Osteoblast (primary cell): ENCODE data around the gene SERPINE3. TPM values are rescaled to one million over a fixed set of nuclear protein-coding genes. Genes with fewer than 3 reads are reported as not detected.

Experiments
- DNase-seq: peaks from one replicate; pipeline ENCODE4 v3.0.0; 2011; ENCODE audit warnings: low spot score, mixed read lengths; ENCODE audit not compliant: insufficient read length; ENCODE audit errors: missing footprints
- H2AFZ ChIP-seq: 2 replicates; pipeline ENCODE4 v1.6.0; 2011; ENCODE audit warnings: mild to moderate bottlenecking, low read length
- H3K27ac ChIP-seq: 2 replicates; pipeline ENCODE4 v1.5.1; 2011; ENCODE audit warnings: mild to moderate bottlenecking, low read depth, low read length, moderate library complexity
- H3K27me3 ChIP-seq: 2 replicates; pipeline ENCODE4 v1.6.0; 2012; ENCODE audit warnings: mild to moderate bottlenecking, control low read depth, inconsistent platforms, low read length, moderate library complexity; ENCODE audit not compliant: insufficient read depth
- H3K36me3 ChIP-seq: 2 replicates; pipeline ENCODE4 v1.5.1; 2011; ENCODE audit warnings: mild to moderate bottlenecking, low read length, control low read depth, moderate library complexity; ENCODE audit not compliant: insufficient read depth
- H3K4me1 ChIP-seq: 2 replicates; pipeline ENCODE4 v1.5.1; 2011; ENCODE audit warnings: mild to moderate bottlenecking, low read length, control low read depth, moderate library complexity; ENCODE audit not compliant: insufficient read depth
- H3K4me2 ChIP-seq: 2 replicates; pipeline ENCODE4 v1.6.0; 2011; ENCODE audit warnings: mild to moderate bottlenecking, low read length; ENCODE audit not compliant: insufficient read depth
- H3K4me3 ChIP-seq: fragments of 200-600 bp; sonication (generic); 3 replicates; pipeline ENCODE4 v1.5.1; 2012; ENCODE audit warnings: mild to moderate bottlenecking, low read length, inconsistent platforms; ENCODE audit not compliant: insufficient read depth
- H3K79me2 ChIP-seq: 2 replicates; pipeline ENCODE4 v1.6.0; 2012; ENCODE audit warnings: mild to moderate bottlenecking, low read length, control low read depth, inconsistent platforms; ENCODE audit not compliant: insufficient read depth
- H3K9me3 ChIP-seq: 2 replicates; pipeline ENCODE4 v1.5.1; 2011; ENCODE audit warnings: low read depth, low read length, control low read depth
- H4K20me1 ChIP-seq: 2 replicates; pipeline ENCODE4 v1.6.0; 2012; ENCODE audit warnings: mild to moderate bottlenecking, low read length, control low read depth; ENCODE audit not compliant: insufficient read depth
- total RNA-seq: library from RNA; depleted of rRNA; stranded (reverse); fragments of >200 nt; gene quantifications from 2 replicates; pipeline ENCODE4 v1.2.3, GENCODE V29; 2012
- TF ChIP-seq, protein P1 (sequence below): IDR thresholded peaks from 2 replicates; pipeline ENCODE4 v1.5.1; 2011; ENCODE audit warnings: mild to moderate bottlenecking, low read depth, low read length, moderate library complexity; ENCODE audit errors: extremely low read depth

SERPINE3 gene
- total RNA-seq, 1 donor: not detected

DNA sequence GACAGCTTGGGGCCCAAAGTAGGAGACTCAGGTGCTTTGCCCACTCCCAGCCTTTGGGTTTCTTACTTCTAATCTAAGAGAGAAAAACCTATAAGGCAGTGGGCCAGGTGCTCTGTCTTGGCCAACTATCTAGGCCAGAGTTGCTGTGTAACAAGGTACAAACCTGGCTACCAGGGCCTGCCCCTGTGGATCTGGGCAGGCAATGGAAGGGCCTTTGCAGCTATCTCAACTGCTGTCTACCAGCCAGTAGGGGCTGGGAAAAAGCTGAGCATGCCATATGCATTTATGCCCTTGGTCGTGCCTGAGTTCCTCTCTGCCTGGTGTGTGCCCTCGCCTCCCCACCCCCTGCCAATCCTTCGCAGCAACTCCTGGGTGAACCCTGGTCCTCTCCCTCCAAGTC is 16.7 kb upstream of the SERPINE3 start:
- TF ChIP-seq, protein P1, sequence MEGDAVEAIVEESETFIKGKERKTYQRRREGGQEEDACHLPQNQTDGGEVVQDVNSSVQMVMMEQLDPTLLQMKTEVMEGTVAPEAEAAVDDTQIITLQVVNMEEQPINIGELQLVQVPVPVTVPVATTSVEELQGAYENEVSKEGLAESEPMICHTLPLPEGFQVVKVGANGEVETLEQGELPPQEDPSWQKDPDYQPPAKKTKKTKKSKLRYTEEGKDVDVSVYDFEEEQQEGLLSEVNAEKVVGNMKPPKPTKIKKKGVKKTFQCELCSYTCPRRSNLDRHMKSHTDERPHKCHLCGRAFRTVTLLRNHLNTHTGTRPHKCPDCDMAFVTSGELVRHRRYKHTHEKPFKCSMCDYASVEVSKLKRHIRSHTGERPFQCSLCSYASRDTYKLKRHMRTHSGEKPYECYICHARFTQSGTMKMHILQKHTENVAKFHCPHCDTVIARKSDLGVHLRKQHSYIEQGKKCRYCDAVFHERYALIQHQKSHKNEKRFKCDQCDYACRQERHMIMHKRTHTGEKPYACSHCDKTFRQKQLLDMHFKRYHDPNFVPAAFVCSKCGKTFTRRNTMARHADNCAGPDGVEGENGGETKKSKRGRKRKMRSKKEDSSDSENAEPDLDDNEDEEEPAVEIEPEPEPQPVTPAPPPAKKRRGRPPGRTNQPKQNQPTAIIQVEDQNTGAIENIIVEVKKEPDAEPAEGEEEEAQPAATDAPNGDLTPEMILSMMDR: no peak
- H3K4me3 ChIP-seq: no peak overlapping the region
- no peaks in the 10 kb centered on the region for H3K36me3 ChIP-seq
- peaks cover 13% of the 10 kb centered on the region for H3K4me1 ChIP-seq
- H3K27me3 ChIP-seq: no peaks in the 10 kb centered on the region
- no peaks in the 10 kb centered on the region for H3K9me3 ChIP-seq
- H3K4me2 ChIP-seq: no peak overlapping the region
- no peak for DNase-seq
- no peak overlapping the region for H3K27ac ChIP-seq
- no peaks in the 10 kb centered on the region for H3K79me2 ChIP-seq
- H2AFZ ChIP-seq: no peak overlapping the region
- no peaks in the 10 kb centered on the region for H4K20me1 ChIP-seq

DNA sequence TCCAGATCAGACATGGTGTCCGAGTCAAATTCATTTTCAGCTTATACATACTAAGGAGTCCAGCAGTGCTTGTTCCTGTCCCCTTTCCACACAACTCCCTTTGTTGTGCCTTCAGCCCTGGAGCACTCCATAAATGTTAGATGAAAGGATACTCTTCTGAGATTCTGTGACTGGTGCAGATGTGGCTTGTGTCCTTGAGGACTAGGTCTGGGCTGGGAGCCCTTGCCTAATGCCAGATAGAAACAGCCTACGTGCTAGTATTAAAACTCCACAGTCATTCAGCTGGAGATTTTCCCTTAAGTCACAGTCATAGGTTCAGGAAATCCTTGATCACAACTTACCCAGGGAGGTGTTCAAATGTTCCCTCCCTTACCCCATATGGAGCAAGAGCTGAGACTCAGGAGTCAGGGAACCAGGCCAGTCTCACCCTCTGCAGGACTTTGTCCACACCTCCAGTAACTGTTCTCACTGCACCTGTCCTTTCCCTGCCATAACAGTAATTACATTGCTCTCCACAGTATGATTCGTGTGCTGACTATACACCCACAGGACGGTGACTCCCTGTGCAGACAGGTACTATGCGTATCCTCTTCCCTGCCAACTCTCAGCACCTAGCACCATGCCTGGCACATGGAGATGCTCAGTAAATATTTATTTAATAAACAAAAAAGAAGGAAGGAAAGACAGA is 15.5 kb upstream of the SERPINE3 start:
- Histone ChIP-seq H3K27me3 (no peaks in the 10 kb centered on the region), H3K9me3 (no peaks in the 10 kb centered on the region), H2AFZ (no peak overlapping the region), H3K4me3 (no peak overlapping the region), H4K20me1 (no peaks in the 10 kb centered on the region), H3K36me3 (no peaks in the 10 kb centered on the region), H3K27ac (no peak overlapping the region), H3K4me2 (no peak overlapping the region), H3K79me2 (no peaks in the 10 kb centered on the region), H3K4me1 (peaks cover 8% of the 10 kb centered on the region)
- TF ChIP-seq, protein P1: no peak
- DNase-seq: no peak

DNA sequence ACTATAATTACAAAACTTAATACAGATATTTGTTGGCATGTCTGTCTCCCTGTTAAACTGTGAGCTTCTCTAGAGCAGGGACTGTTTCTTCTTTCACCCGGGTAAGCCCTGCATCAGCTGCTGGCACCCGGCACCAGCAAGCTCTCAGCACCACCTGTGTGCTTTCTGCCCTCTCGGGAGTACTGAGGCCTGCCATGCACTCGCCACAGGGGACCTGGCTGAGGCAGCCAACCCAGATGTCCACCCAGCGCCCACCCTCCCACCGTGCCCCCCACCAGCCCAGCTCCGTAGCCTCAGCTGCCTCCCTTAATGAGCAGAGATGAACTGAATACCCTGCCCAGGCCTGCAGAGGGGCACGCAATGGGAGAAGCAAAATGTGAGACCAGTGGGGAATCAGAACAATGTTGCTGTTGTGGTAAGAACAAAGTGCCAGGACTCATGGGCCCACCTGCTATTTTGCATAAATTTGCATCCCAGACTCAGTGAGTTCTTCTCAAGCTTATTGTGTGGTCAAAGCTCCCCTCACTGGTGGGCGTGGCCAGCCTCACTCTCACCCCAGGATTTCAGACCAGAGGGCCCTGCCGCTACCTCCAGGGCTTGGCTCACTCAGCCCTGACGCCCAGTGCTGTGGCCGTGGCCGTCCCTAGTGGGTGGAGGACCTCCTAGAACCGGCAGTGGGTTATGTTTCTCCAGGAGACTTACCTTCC is 14.6 kb upstream of the SERPINE3 start:
- Histone ChIP-seq H3K4me3 (no peak overlapping the region), H3K27me3 (no peaks in the 10 kb centered on the region), H3K79me2 (no peaks in the 10 kb centered on the region), H4K20me1 (no peaks in the 10 kb centered on the region), H3K4me2 (no peak overlapping the region), H3K9me3 (no peaks in the 10 kb centered on the region), H3K36me3 (no peaks in the 10 kb centered on the region), H2AFZ (no peak overlapping the region), H3K4me1 (peaks cover 8% of the 10 kb centered on the region), H3K27ac (no peak overlapping the region)
- TF ChIP-seq, protein P1: no peak
- no peak for DNase-seq

DNA sequence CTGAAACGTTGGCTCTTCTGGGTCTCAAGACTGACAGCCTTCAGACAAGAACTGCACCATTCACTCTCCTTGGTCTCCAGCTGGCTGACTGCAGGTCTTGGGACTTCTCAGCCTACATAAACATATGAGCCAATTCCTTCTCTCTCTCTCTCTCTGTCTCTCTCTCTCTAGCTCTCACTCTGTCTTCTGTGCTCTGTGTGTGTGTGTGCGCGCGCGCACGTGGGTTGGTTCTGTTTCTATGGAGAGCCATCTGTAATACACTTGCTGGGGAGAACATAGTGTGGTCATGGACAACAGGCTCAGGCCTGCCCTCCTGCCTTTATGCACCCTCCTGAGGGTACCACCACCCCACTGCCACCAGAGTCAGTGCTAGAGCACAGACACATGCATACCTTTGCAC is 13.7 kb upstream of the SERPINE3 start:
- H3K4me3 ChIP-seq: no peak overlapping the region
- no peak for DNase-seq
- no peaks in the 10 kb centered on the region for H3K79me2 ChIP-seq
- H4K20me1 ChIP-seq: no peaks in the 10 kb centered on the region
- TF ChIP-seq, protein P1: no peak
- H3K4me1 ChIP-seq: peaks cover 17% of the 10 kb centered on the region
- H3K4me2 ChIP-seq: no peak overlapping the region
- no peaks in the 10 kb centered on the region for H3K27me3 ChIP-seq
- H3K9me3 ChIP-seq: no peaks in the 10 kb centered on the region
- no peak overlapping the region for H2AFZ ChIP-seq
- no peak overlapping the region for H3K27ac ChIP-seq
- no peaks in the 10 kb centered on the region for H3K36me3 ChIP-seq
